AG08396 (cell line): ENCODE data around the gene PRM1.

Source experiments
- DNase-seq: peaks from one replicate; pipeline ENCODE4 v3.0.0; 2012; ENCODE audit warnings: low spot score, mixed read lengths

The PRM1 gene

GRCh38 chr16:11236461-11237254 is 44.5 kb downstream of the PRM1 start:
- DNase-seq = no peak

- DNase-seq = no peak
Observed at GRCh38 chr16:11235703-11235991, 45.5 kb downstream of the PRM1 start.

- DNase-seq = no peak
Observed at GRCh38 chr16:11234884-11235702, 46.0 kb downstream of the PRM1 start.

- DNase-seq = no peak
Observed at GRCh38 chr16:11233727-11234376, 47.3 kb downstream of the PRM1 start.

GRCh38 chr16:11232852-11233726 is 48.0 kb downstream of the PRM1 start:
- no peak for DNase-seq

GRCh38 chr16:11232302-11232851 is 48.8 kb downstream of the PRM1 start:
- DNase-seq = no peak

- DNase-seq = no peak
Observed at GRCh38 chr16:11231367-11231970, 49.7 kb downstream of the PRM1 start.
